ENCODE measurements around the gene SOX6. TPM values are rescaled to one million over a fixed set of nuclear protein-coding genes. Genes with fewer than 3 reads are reported as not detected.

SOX6 gene
- total and polyA plus RNA-seq, 2 donors (not counting 3 experiments of a cell fraction or from before 2014, with no cell fraction given), result 0.14 to 3.7 TPM

- Histone ChIP-seq H3K9me1 (replicated peaks; ENCODE audit: control insufficient read depth, extremely low read depth, insufficient read depth, low read length) (no peaks in the 10 kb centered on the region), H3K36me3 (ENCODE audit: control insufficient read depth in 2 of 2, extremely low read depth in 1 of 2, insufficient read depth in 2 of 2, low read length in 2 of 2) (no peaks in the 10 kb centered on the region), H3K27ac (ENCODE audit: insufficient read depth, low read depth, low read length) (no peak overlapping the region), H3K4me3 (replicated peaks in 1 of 3; ENCODE audit: insufficient read depth in 1 of 3, low read depth in 1 of 3, low read length in 3 of 3) (no peak overlapping the region), H4K20me1 (replicated peaks; ENCODE audit: control insufficient read depth, extremely low read depth, insufficient read depth, low read length) (no peaks in the 10 kb centered on the region), H3K4me1 (ENCODE audit: control insufficient read depth, extremely low read depth, insufficient read depth, low read length) (peaks cover 12% of the 10 kb centered on the region), H3K79me2 (ENCODE audit: control insufficient read depth, insufficient read depth, low read length) (no peaks in the 10 kb centered on the region), H3K9ac (replicated peaks; ENCODE audit: extremely low read depth, insufficient read depth, low read length) (no peak overlapping the region), H2AFZ (ENCODE audit: low read depth, low read length) (peak overlapping the region; percentile 64), H3K27me3 (ENCODE audit: control insufficient read depth in 2 of 2, insufficient read depth in 2 of 2, low read length in 2 of 2) (no peaks in the 10 kb centered on the region), H3K4me2 (ENCODE audit: insufficient read depth, low read length) (peak overlapping the region; percentile 58), H3K9me3 (replicated peaks; ENCODE audit: control insufficient read depth, insufficient read depth, low read length) (no peaks in the 10 kb centered on the region)
- ChIA-PET POLR2A (no interaction called here), CTCF (interaction anchor here (0.6 to 1.6 kb wide), 3 partner anchors 9 to 26 kb away, joined by 3 to 4 read pairs (median 3); no protein-coding TSS in a partner anchor)
- dilution Hi-C loops (cut with MboI; ENCODE audit: extremely low pct_ligation_motif_present, low sequenced_read_pairs) (no loop called here), intact Hi-C loops (cut with micrococcal nuclease) (no loop called here)
- FAIRE-seq (no peak), DNase-seq (ENCODE audit: low read depth, low spot score) (peak; percentile 14)
- TF ChIP-seq POLR2AphosphoS5 (IDR thresholded peaks at IDR 0.05; ENCODE audit: insufficient read depth, low read depth, low read length) (no peak), FOS (IDR thresholded peaks at IDR 0.05; ENCODE audit: borderline replicate concordance, insufficient read depth, low read length) (no peak), GATA2 (IDR thresholded peaks at IDR 0.05; ENCODE audit: insufficient read depth, insufficient read length, low read depth, low read length) (no peak), MYC (IDR thresholded peaks at IDR 0.05; ENCODE audit: low read depth, low read length) (no peak)
- TF ChIP-seq, protein P1, sequence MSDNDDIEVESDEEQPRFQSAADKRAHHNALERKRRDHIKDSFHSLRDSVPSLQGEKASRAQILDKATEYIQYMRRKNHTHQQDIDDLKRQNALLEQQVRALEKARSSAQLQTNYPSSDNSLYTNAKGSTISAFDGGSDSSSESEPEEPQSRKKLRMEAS (IDR thresholded peaks at IDR 0.05; ENCODE audit: insufficient read depth, insufficient read length), result no peak
- no TSS peak for BruUV-seq (replicated peaks)
Measured at GRCh38 chr11:16223558-16223957, 132.8 kb downstream of the SOX6 start.

DNA sequence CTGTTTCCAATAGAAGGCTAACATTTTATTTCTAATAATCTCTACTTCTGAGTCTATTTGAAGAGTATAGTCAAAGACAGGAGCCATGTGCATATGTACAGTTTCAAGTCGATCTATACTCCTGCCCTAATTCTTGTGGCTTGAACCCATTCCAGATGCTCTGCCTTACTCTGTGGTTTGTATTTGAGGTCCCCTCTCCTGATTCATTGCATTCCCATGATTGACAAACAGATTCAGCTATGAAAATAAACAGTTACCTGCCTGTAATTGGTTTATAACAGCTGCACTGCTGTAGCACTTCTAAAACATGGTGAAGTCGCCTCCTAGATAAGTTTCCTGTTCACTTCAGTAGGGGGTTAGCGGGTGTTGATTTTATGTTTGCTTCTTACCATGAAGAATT lies 138.7 kb downstream of the SOX6 start:
- Histone ChIP-seq H3K79me2 (ENCODE audit: control insufficient read depth, insufficient read depth, low read length) (no peaks in the 10 kb centered on the region), H3K27me3 (ENCODE audit: control insufficient read depth in 2 of 2, insufficient read depth in 2 of 2, low read length in 2 of 2) (no peaks in the 10 kb centered on the region), H3K27ac (ENCODE audit: insufficient read depth, low read depth, low read length) (no peak overlapping the region), H3K36me3 (ENCODE audit: control insufficient read depth in 2 of 2, extremely low read depth in 1 of 2, insufficient read depth in 2 of 2, low read length in 2 of 2) (no peaks in the 10 kb centered on the region), H3K9me3 (replicated peaks; ENCODE audit: control insufficient read depth, insufficient read depth, low read length) (no peaks in the 10 kb centered on the region), H3K9me1 (replicated peaks; ENCODE audit: control insufficient read depth, extremely low read depth, insufficient read depth, low read length) (no peaks in the 10 kb centered on the region), H3K4me2 (ENCODE audit: insufficient read depth, low read length) (no peak overlapping the region), H3K4me3 (replicated peaks in 1 of 3; ENCODE audit: insufficient read depth in 1 of 3, low read depth in 1 of 3, low read length in 3 of 3) (no peak overlapping the region), H2AFZ (ENCODE audit: low read depth, low read length) (no peak overlapping the region), H4K20me1 (replicated peaks; ENCODE audit: control insufficient read depth, extremely low read depth, insufficient read depth, low read length) (no peaks in the 10 kb centered on the region), H3K9ac (replicated peaks; ENCODE audit: extremely low read depth, insufficient read depth, low read length) (no peak overlapping the region), H3K4me1 (ENCODE audit: control insufficient read depth, extremely low read depth, insufficient read depth, low read length) (no peaks in the 10 kb centered on the region)
- dilution Hi-C loops (cut with MboI; ENCODE audit: extremely low pct_ligation_motif_present, low sequenced_read_pairs) (no loop called here), intact Hi-C loops (cut with micrococcal nuclease) (no loop called here)
- TF ChIP-seq MYC (IDR thresholded peaks at IDR 0.05; ENCODE audit: low read depth, low read length) (no peak), GATA2 (IDR thresholded peaks at IDR 0.05; ENCODE audit: insufficient read depth, insufficient read length, low read depth, low read length) (no peak)
- FAIRE-seq (no peak), DNase-seq (ENCODE audit: low read depth, low spot score) (no peak)
- CTCF ChIA-PET, result no interaction called here
- no TSS peak for BruUV-seq (replicated peaks)
- POLR2A ChIA-PET, result no interaction called here
